HG03108 (cell line): ENCODE results near the gene STUB1.
"Not testable (repeated sequence)": the region's sequence is repeated elsewhere in the genome, so short reads cannot be mapped to it uniquely, and the experiment has no call there.

Experiments
- ATAC-seq: cut with Tn5 transposase; IDR thresholded peaks from one replicate; pipeline ENCODE4 v1.9.1; 2021; ENCODE audit warnings: moderate library complexity; ENCODE audit not compliant: unreplicated experiment

Gene STUB1

GRCh38 chr16:710500-711075 lies 30.4 kb downstream of the STUB1 start:
- no peak for ATAC-seq

- ATAC-seq = no peak
Observed at GRCh38 chr16:711084-711483, 30.9 kb downstream of the STUB1 start.

- no peak for ATAC-seq
Observed at GRCh38 chr16:711548-712320, 31.5 kb downstream of the STUB1 start.

GRCh38 chr16:712740-713250 lies 32.6 kb downstream of the STUB1 start:
- ATAC-seq = not testable (repeated sequence)

- ATAC-seq = no peak
Observed at GRCh38 chr16:714079-714478, 33.9 kb downstream of the STUB1 start.

GRCh38 chr16:714558-715476 lies 34.6 kb downstream of the STUB1 start, which contains the start of gene METRN:
Gene METRN, plus strand, starts transcription at chr16:715118. Its CDS starts 172 bp downstream, at chr16:715290.
- peak; percentile 74 for ATAC-seq

GRCh38 chr16:715477-716199 lies 35.4 kb downstream of the STUB1 start:
- ATAC-seq = peak; percentile 8

GRCh38 chr16:716200-716568 lies 36.0 kb downstream of the STUB1 start:
- ATAC-seq = no peak

- ATAC-seq = no peak
Observed at GRCh38 chr16:716768-717325, 36.6 kb downstream of the STUB1 start.

GRCh38 chr16:717450-718245 lies 37.4 kb downstream of the STUB1 start:
- no peak for ATAC-seq

- no peak for ATAC-seq
Observed at GRCh38 chr16:718389-718788, 38.2 kb downstream of the STUB1 start.

GRCh38 chr16:718922-719321 lies 38.7 kb downstream of the STUB1 start:
- no peak for ATAC-seq

- no peak for ATAC-seq
Observed at GRCh38 chr16:719815-720446, 39.7 kb downstream of the STUB1 start.

- no peak for ATAC-seq
Observed at GRCh38 chr16:720447-720989, 40.3 kb downstream of the STUB1 start.

GRCh38 chr16:720990-721764 lies 41.0 kb downstream of the STUB1 start, which contains the start of gene ANTKMT:
Gene ANTKMT, plus strand, starts transcription at chr16:721146. Its CDS starts 129 bp downstream, at chr16:721275.
- ATAC-seq = peak; percentile 59

GRCh38 chr16:721765-722540 lies 41.7 kb downstream of the STUB1 start:
- ATAC-seq = no peak
